Measurements from ENCODE around the gene FAM174C.

Gene FAM174C

DNA sequence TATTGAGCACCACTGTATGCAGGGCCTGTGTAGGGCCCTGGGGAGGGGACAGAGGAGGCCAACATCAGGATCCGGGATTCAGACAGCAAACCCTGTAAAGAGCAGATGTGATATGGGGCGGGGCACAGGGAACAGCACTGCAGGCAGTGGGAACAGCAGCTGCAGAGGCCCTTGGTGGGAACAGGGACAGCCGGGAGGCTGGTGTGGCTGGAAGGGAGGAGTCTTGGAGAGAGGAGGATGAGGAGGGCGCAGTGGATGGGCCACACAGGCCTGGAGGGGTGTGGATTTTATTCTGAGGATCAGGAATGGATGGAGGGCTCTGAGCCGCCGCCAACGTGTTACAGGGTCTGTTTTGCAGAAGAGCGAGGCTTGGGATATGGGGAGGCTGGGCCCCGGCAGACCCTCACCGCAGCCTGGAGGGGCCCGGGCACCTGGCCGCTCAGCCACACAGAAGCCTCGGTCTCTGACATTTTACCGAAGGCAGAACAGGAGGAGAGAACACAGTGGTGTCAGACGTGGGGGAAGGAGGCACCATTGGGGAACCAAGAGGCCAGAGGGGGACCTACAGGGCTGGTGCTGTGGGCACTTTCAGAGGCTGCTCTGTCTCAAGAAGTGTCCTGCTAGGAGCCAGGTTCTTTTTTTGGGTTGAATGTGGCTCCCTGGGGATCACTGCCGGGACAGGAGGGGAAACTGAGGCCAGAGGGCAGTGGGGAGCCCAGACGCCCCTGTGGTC, 17.3 kb downstream of the FAM174C start:
- no peaks in the 10 kb centered on the region for H3K9me3 ChIP-seq (ENCODE audit: severe bottlenecking)
- H3K4me3 ChIP-seq (ENCODE audit: low read depth, low read length) = no peak overlapping the region
- H3K27ac ChIP-seq = no peak overlapping the region
- DNase-seq = no peak
- TF ChIP-seq, protein P1, sequence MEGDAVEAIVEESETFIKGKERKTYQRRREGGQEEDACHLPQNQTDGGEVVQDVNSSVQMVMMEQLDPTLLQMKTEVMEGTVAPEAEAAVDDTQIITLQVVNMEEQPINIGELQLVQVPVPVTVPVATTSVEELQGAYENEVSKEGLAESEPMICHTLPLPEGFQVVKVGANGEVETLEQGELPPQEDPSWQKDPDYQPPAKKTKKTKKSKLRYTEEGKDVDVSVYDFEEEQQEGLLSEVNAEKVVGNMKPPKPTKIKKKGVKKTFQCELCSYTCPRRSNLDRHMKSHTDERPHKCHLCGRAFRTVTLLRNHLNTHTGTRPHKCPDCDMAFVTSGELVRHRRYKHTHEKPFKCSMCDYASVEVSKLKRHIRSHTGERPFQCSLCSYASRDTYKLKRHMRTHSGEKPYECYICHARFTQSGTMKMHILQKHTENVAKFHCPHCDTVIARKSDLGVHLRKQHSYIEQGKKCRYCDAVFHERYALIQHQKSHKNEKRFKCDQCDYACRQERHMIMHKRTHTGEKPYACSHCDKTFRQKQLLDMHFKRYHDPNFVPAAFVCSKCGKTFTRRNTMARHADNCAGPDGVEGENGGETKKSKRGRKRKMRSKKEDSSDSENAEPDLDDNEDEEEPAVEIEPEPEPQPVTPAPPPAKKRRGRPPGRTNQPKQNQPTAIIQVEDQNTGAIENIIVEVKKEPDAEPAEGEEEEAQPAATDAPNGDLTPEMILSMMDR (IDR thresholded peaks at IDR 0.05; ENCODE audit: low read depth, low read length) = no peak
- H3K27me3 ChIP-seq (ENCODE audit: insufficient read depth, low read depth, severe bottlenecking) = no peaks in the 10 kb centered on the region
- peaks cover 9% of the 10 kb centered on the region for H3K36me3 ChIP-seq

DNA sequence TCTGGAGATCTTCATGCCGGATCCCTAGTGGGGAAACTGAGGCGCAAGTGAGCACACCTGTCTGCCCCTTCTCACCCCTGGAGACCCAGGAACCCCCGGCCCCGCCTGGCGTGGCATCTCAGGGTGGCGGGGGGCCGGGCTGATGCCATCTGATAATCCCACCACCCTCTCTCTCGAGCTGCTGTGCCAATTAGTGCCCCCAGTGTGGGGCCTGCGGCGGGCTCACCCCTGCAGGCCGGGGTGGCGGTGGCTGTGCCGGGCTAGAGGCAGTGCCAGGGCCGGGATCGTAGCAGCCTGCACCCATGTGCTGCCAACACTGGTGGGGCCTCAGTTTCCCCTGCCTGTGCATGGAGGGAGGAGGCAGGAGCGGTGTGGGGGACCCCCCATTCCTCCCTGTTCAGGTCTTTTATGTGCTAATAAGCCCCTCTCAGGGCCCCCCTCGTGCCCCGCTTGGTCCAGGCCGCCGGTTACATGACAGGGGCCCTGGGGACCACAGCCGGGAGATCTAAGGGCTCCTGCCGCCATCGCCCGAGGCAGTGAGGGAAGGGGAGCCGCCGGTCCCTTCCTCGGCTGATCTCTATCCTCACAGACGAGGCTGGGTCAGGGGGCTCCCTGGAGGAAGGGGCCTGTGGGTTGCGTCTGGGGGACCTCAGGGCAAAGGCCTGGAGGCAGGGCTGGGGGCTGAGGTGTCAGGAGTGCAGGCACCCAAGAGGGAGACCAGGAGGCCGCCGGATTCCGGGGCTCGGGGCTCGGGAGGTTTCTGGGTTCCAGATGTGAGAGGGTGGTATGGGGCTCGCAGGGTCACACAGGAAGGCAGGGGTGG, 18.7 kb downstream of the FAM174C start:
- Histone ChIP-seq H3K4me3 (ENCODE audit: low read depth, low read length) (no peak overlapping the region), H3K36me3 (peaks cover 13% of the 10 kb centered on the region), H3K9me3 (ENCODE audit: severe bottlenecking) (no peaks in the 10 kb centered on the region), H3K27me3 (ENCODE audit: insufficient read depth, low read depth, severe bottlenecking) (no peaks in the 10 kb centered on the region), H3K27ac (no peak overlapping the region)
- TF ChIP-seq, protein P1 (IDR thresholded peaks at IDR 0.05; ENCODE audit: low read depth, low read length) = no peak
- no peak for DNase-seq

DNA sequence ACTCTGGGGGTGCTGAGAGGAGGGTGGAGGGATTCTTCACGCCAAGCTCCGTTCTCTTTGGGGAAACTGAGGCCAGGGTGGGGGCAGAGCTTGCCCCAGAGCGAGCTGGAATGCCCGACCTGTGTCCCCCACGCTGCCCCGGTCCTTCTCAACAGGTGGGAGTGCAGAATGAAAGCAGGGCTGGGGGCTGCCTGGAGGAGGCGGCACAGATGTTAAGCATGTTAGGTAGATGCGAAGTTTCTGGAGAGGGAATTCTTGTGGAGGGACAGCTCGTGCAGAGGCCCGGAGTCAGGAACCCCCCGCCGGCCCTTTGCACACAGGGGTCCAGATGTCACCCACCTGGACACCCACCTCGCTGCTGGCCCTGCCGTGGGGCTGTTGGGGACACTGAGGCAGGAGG, 19.4 kb downstream of the FAM174C start:
- Histone ChIP-seq H3K36me3 (peaks cover 13% of the 10 kb centered on the region), H3K27me3 (ENCODE audit: insufficient read depth, low read depth, severe bottlenecking) (no peaks in the 10 kb centered on the region), H3K9me3 (ENCODE audit: severe bottlenecking) (no peaks in the 10 kb centered on the region), H3K4me3 (ENCODE audit: low read depth, low read length) (no peak overlapping the region), H3K27ac (no peak overlapping the region)
- no peak for DNase-seq
- TF ChIP-seq, protein P1 (IDR thresholded peaks at IDR 0.05; ENCODE audit: low read depth, low read length) = no peak

DNA sequence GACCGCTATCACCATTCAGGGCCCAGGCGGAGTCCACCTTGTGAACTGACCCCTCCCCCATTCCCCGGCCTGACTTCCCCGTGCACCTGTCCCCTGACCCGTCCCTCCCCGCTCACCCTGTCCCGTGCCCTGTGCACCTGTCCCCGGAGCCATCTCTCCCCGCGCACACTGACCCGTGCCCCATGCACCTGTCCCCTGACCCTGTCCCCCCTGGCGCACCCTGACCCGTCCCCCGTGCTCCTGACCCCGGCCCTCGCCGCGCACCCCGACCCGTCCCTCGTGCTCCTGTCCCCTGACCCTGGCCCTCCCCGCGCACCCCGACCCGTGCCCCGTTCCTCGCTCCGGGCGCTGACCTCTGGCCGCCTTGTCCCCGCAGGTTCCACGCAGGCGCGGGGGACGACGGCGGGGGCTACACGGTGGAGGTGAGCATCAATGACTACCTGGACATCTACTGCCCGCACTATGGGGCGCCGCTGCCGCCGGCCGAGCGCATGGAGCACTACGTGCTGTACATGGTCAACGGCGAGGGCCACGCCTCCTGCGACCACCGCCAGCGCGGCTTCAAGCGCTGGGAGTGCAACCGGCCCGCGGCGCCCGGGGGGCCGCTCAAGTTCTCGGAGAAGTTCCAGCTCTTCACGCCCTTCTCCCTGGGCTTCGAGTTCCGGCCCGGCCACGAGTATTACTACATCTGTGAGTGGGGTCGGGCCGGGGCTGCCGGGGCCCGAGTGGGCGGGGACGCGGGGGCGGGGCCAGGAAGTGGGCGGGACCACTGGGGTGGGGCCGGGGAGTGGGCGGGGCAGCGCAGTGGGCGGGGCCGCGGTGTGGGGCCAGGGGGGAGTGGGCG, 20.1 kb downstream of the FAM174C start:
- Histone ChIP-seq H3K4me3 (ENCODE audit: low read depth, low read length) (no peak overlapping the region), H3K9me3 (ENCODE audit: severe bottlenecking) (no peaks in the 10 kb centered on the region), H3K36me3 (peaks cover 13% of the 10 kb centered on the region), H3K27ac (no peak overlapping the region), H3K27me3 (ENCODE audit: insufficient read depth, low read depth, severe bottlenecking) (no peaks in the 10 kb centered on the region)
- TF ChIP-seq, protein P1 (IDR thresholded peaks at IDR 0.05; ENCODE audit: low read depth, low read length) = no peak
- DNase-seq = no peak

DNA sequence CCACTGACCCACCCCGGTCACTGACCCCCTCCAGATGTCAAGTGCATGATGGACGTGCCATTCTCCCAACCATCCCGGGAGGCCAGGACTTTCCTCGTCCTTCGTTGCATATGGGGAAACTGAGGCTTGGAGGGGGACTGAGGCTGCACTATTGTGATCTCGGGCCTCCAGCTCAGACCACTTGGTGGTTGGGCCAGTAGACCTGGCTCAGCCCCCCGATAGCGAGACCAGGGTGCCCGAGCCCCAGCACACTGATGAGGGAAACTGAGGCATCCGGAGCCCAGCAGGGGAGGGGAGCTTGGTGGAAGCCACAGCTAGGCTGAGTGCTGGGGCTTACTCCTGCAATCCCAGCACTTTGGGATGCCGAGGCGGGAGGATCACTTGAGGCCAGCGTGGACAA, 20.7 kb downstream of the FAM174C start:
- no peak for DNase-seq
- Histone ChIP-seq H3K27ac (no peak overlapping the region), H3K9me3 (ENCODE audit: severe bottlenecking) (no peaks in the 10 kb centered on the region), H3K4me3 (ENCODE audit: low read depth, low read length) (no peak overlapping the region), H3K27me3 (ENCODE audit: insufficient read depth, low read depth, severe bottlenecking) (no peaks in the 10 kb centered on the region), H3K36me3 (peaks cover 12% of the 10 kb centered on the region)
- TF ChIP-seq, protein P1 (IDR thresholded peaks at IDR 0.05; ENCODE audit: low read depth, low read length) = no peak

Measured in WERI-Rb-1 (cell line).